PFSK-1 (cell line): ENCODE measurements around the gene BATF3.

Experiments
- POLR2AphosphoS5 ChIP-seq: IDR thresholded peaks from 2 replicates; pipeline ENCODE4 v1.6.1; 2012; ENCODE audit warnings: low read depth, mild to moderate bottlenecking, control low read depth, low read length, moderate library complexity
- SIN3A ChIP-seq: IDR thresholded peaks from 2 replicates; pipeline ENCODE4 v1.6.1; 2012; ENCODE audit warnings: mild to moderate bottlenecking, low read length, moderate library complexity, borderline replicate concordance; ENCODE audit not compliant: insufficient read depth

DNA sequence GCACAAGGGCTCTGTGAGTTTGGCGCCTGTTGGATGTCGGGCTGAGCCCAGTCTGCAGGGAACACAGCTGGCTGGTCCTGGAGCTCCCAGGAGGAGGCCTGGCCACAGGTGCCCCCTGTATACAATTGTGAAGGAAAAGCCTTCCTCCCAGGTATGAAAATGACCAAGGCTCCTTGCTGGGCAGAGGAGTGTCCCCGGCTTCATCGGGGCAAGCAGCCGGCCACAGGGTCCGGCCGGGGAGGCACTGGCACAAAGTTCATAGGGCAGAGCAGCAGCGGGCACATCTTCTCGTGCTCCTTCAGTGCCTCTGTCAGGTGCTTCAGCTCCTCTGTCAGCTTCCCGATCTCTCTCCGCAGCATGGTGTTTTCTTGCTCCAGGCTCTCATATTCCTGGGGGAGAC lies 13.0 kb downstream of the BATF3 start:
- TF ChIP-seq SIN3A: no peak
- no peak for TF ChIP-seq POLR2AphosphoS5
